Calu3 (cell line): ENCODE measurements around the gene THEMIS. TPM values are rescaled to one million over a fixed set of nuclear protein-coding genes. Genes with fewer than 3 reads are reported as not detected.

Source experiments
- BruUV-seq: library from RNA; stranded (reverse); fragments of 400-500 nt; replicated peaks from 2 replicates; lab custom pipeline; 2021; lab: Mats Ljungman, UMichigan
- CTCF ChIA-PET: fragments of 300-600 bp; sonication (Branson Sonifier 250); formaldehyde crosslinking; loops from one replicate; lab custom pipeline; 2022; ENCODE audit warnings: antibody characterized with exemption; lab: Charles Lee
- DNase-seq: peaks from one replicate; pipeline ENCODE4 v3.0.0; 2022
- H3K27ac Mint-ChIP-seq: one replicate; pipeline ENCODE4 v1.8.0; 2022; ENCODE audit warnings: mixed read lengths; ENCODE audit not compliant: unreplicated experiment
- H3K27me3 Mint-ChIP-seq: one replicate; pipeline ENCODE4 v1.8.0; 2022; ENCODE audit warnings: mixed read lengths; ENCODE audit not compliant: unreplicated experiment
- H3K36me3 Mint-ChIP-seq: one replicate; pipeline ENCODE4 v1.8.0; 2022; ENCODE audit warnings: mild to moderate bottlenecking, moderate library complexity, mixed read lengths; ENCODE audit not compliant: insufficient read depth, unreplicated experiment
- H3K4me1 Mint-ChIP-seq: one replicate; pipeline ENCODE4 v1.8.0; 2022; ENCODE audit warnings: mild to moderate bottlenecking, low read depth, mixed read lengths; ENCODE audit not compliant: unreplicated experiment
- H3K4me3 Mint-ChIP-seq: one replicate; pipeline ENCODE4 v1.8.0; 2022; ENCODE audit warnings: mild to moderate bottlenecking, low read depth, moderate library complexity, mixed read lengths; ENCODE audit not compliant: unreplicated experiment
- H3K9me3 Mint-ChIP-seq: one replicate; pipeline ENCODE4 v1.8.0; 2022; ENCODE audit warnings: low read depth, mixed read lengths; ENCODE audit not compliant: unreplicated experiment
- intact Hi-C: fragments of 100-400 bp; cut with micrococcal nuclease; formaldehyde crosslinking; loops from one replicate; pipeline ENCODE4 v1.10.0; 2022; ENCODE audit not compliant: unreplicated experiment
- total RNA-seq: library from RNA; stranded (reverse); gene quantifications from 2 replicates; pipeline ENCODE4 v1.2.3, GENCODE V29; 2022
- TF ChIP-seq, protein P1 (sequence below): fragments of 200-600 bp; IDR thresholded peaks from one replicate; pipeline ENCODE4 v1.8.0; 2022; ENCODE audit warnings: antibody characterized with exemption; ENCODE audit not compliant: unreplicated experiment

THEMIS gene
- total RNA-seq, 1 experiment from 2014 or later, result not detected

DNA sequence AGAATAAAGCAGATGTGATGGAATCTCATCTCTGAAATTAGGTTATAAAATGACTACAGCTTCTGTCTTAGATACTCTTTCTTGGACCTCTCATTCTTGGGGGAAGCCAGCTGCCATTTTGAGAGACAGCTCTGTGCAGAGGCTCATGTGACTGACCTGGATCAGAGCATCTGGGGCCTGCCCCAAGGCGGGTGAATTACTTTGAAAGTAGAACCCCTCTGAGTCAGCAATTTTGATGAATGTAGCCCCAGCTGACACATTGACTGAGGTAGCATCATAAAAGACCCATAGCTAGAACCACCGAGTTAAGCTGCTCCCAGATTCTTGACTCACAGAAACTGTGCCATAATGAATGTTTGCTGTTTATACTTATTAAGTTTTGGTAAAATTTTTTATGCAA is 124.5 kb downstream of the THEMIS start:
- TF ChIP-seq, protein P1, sequence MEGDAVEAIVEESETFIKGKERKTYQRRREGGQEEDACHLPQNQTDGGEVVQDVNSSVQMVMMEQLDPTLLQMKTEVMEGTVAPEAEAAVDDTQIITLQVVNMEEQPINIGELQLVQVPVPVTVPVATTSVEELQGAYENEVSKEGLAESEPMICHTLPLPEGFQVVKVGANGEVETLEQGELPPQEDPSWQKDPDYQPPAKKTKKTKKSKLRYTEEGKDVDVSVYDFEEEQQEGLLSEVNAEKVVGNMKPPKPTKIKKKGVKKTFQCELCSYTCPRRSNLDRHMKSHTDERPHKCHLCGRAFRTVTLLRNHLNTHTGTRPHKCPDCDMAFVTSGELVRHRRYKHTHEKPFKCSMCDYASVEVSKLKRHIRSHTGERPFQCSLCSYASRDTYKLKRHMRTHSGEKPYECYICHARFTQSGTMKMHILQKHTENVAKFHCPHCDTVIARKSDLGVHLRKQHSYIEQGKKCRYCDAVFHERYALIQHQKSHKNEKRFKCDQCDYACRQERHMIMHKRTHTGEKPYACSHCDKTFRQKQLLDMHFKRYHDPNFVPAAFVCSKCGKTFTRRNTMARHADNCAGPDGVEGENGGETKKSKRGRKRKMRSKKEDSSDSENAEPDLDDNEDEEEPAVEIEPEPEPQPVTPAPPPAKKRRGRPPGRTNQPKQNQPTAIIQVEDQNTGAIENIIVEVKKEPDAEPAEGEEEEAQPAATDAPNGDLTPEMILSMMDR, result no peak
- intact Hi-C loops, result no loop called here
- no peak for DNase-seq
- Mint-ChIP-seq H3K4me3 (no peak overlapping the region), H3K27ac (no peak overlapping the region), H3K36me3 (no peaks in the 10 kb centered on the region), H3K27me3 (no peaks in the 10 kb centered on the region), H3K9me3 (peaks cover 2% of the 10 kb centered on the region), H3K4me1 (no peaks in the 10 kb centered on the region)
- no TSS peak for BruUV-seq
- CTCF ChIA-PET, result no interaction called here

DNA sequence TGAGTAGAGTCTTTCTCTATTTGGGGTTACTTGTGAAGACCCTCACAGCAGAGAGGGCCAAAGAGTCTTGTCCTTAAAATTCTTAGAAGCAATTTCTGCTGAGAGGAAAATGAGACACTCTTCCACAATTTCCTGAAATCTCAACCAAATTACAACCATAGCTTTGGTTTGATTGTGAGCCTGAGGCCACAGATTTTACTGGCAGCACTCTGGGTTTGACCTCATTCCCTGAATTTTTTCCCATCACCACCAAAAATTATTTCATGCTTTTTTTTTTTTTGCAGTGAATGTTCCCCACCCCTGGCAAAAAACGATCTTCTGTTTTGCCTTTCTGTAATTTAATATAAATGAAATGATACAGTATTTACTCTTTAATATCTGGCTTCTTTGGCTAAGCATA is 125.5 kb downstream of the THEMIS start:
- no peaks in the 10 kb centered on the region for H3K36me3 Mint-ChIP-seq
- H3K9me3 Mint-ChIP-seq, result peaks cover 2% of the 10 kb centered on the region
- TF ChIP-seq, protein P1, result no peak
- no peak overlapping the region for H3K27ac Mint-ChIP-seq
- H3K4me1 Mint-ChIP-seq, result no peaks in the 10 kb centered on the region
- H3K27me3 Mint-ChIP-seq, result no peaks in the 10 kb centered on the region
- no TSS peak for BruUV-seq
- no peak overlapping the region for H3K4me3 Mint-ChIP-seq
- intact Hi-C loops, result no loop called here
- CTCF ChIA-PET, result no interaction called here
- no peak for DNase-seq

DNA sequence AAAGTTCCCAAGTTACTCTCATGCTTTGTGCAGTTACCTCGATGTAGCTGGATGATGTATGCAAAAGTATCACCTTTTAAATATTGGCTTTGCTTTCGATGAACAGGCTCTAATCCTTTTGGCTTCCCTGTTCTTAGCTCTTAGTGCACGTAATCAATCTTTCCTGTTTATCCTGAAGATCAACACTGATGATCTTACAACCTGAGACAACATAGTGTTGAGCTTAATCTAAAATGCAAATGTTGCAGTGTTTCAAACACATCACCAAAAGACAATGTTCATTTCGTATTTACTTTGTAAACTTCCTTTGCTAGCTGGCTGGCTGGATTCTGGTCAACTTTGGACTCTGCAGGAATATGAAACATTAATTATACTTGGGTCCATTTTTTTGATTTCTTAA is 132.1 kb downstream of the THEMIS start:
- CTCF ChIA-PET, result no interaction called here
- no peak overlapping the region for H3K4me3 Mint-ChIP-seq
- BruUV-seq, result no TSS peak

DNA sequence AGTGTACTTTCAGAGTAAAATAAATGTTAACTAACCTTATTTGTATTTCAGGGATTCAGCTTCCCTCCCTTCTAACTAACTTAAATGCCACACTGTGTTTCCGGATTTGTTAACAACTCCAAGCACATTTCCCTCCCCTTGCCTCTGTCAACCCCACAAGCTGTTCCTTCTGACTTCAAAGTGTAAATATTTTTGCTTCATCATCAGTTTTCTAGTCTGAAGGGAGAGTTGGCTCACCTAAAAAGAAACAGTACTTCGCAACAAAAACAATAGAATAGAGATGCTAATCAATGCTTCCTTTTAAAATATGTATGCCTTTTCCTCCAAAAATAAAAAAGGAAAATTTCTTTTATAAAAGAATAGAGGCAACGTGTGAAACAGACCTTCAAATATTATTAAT is 132.6 kb downstream of the THEMIS start:
- H3K36me3 Mint-ChIP-seq, result no peaks in the 10 kb centered on the region
- no peak for DNase-seq
- no peak overlapping the region for H3K27ac Mint-ChIP-seq
- TF ChIP-seq, protein P1, result no peak
- H3K9me3 Mint-ChIP-seq, result peaks cover 2% of the 10 kb centered on the region
- H3K4me1 Mint-ChIP-seq, result no peaks in the 10 kb centered on the region
- no peaks in the 10 kb centered on the region for H3K27me3 Mint-ChIP-seq
- intact Hi-C loops, result no loop called here
- BruUV-seq, result no TSS peak
- CTCF ChIA-PET, result no interaction called here
- no peak overlapping the region for H3K4me3 Mint-ChIP-seq

More for the DNA sequence above, 132.1 kb downstream of the THEMIS start:
- H3K36me3 Mint-ChIP-seq, result no peaks in the 10 kb centered on the region
- no peak for DNase-seq
- H3K27ac Mint-ChIP-seq, result no peak overlapping the region
- no peaks in the 10 kb centered on the region for H3K27me3 Mint-ChIP-seq
- intact Hi-C loops, result no loop called here
- TF ChIP-seq, protein P1, result no peak
- no peaks in the 10 kb centered on the region for H3K4me1 Mint-ChIP-seq
- peaks cover 2% of the 10 kb centered on the region for H3K9me3 Mint-ChIP-seq

DNA sequence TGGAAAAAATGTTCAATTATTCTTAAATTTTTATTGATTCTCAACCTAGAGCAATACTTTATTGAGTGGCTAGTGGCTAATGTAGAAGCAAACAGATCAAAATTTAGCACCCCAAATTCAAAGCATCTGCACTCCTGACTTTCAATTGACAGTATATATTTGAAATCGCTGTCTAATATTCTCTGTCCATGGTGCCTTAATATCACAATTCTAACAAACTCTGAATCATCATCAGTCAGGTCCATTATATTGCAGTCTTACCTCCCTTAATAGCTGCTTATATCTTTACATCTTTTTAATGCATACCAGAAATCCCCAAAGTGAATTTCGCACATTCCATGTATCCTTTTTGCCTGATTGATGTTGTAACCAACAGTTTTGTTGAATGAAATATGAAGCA is 134.9 kb downstream of the THEMIS start:
- H3K27ac Mint-ChIP-seq, result no peak overlapping the region
- no peaks in the 10 kb centered on the region for H3K27me3 Mint-ChIP-seq
- DNase-seq, result no peak
- H3K9me3 Mint-ChIP-seq, result no peaks in the 10 kb centered on the region
- no peak overlapping the region for H3K4me3 Mint-ChIP-seq
- TF ChIP-seq, protein P1, result no peak
- BruUV-seq, result no TSS peak
- intact Hi-C loops, result no loop called here
- CTCF ChIA-PET, result no interaction called here
- H3K36me3 Mint-ChIP-seq, result no peaks in the 10 kb centered on the region
- no peaks in the 10 kb centered on the region for H3K4me1 Mint-ChIP-seq
